ENCODE results near the gene GPC6.
A peak's percentile ranks its signal among the peaks of the same experiment; 100 is the strongest.

Gene GPC6

DNA sequence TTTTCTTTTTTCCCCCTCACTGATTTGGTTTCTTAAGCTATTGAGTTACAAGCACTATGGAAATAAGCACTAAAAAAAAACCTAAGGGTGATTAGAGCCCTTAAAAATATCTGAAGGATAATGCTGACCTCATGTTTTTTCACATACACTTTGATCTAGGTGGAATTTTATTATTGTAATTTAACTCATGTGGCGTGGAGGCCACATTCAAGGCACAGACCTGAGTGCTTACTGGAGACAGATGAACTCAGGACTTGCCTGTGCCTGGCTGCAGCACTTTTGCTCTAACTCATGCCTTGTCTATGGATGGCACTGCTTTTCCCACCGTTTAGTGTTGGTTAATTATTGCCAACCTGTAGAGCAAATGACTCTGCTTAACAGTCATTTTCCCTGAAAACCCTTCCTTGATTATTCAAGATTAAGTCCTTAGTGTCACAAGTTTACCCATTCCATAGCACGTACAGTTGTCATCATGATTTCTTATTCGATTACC lies 541.4 kb downstream of the GPC6 start:
- DNase-seq (ENCODE audit: low spot score) (peak; percentile 84), FAIRE-seq (peak; percentile 91)

GRCh38 chr13:93769101-93769500 lies 542.5 kb downstream of the GPC6 start:
- no peak for FAIRE-seq

GRCh38 chr13:93769607-93770006 lies 543.0 kb downstream of the GPC6 start:
- no peak for FAIRE-seq
- DNase-seq (ENCODE audit: low spot score) = no peak

More at GRCh38 chr13:93769101-93769500, 542.5 kb downstream of the GPC6 start:
- DNase-seq (ENCODE audit: low spot score) = no peak

- no peak for DNase-seq (ENCODE audit: low spot score)
- FAIRE-seq = no peak
These were observed 544.6 kb downstream of the GPC6 start for GRCh38 chr13:93771227-93771626.

DNA sequence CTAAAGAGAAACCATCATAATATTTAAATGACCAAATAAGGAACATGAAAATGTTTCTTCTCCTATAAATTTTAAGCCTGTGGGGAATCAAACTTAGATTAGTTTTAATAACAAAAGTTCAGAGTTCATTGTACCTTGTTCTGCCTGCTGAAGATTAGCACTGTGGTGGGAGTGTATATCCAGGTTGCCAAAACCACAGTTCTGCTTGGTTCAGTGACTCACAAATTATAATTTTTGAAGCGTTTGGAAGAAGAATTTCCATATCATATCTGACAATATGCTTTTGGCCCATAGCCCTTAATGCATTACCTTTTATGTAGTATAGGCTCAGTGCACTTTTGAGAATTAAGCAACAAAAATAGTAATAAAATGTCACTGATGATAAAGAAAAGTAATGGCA lies 545.2 kb downstream of the GPC6 start:
- no peak for DNase-seq (ENCODE audit: low spot score)
- peak; percentile 77 for FAIRE-seq

DNA sequence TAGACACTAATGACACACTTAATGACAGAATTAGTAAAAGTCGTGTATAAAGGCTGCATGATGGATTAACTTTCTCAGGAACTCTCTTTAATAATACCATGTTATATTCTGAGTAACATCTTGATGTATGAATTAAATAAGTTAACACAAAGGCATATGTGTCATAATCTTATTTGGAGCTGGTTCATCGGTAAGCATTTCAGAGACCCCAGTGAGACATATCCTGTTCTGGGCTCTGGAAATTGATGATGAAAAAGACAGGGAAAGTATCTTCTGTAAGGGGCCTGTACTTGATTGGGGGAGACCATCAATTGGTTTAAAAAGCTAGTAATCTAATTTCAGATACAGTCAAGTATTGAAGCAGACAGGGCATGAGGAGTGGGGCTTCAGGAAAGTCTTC lies 547.9 kb downstream of the GPC6 start:
- no peak for FAIRE-seq
- DNase-seq (ENCODE audit: low spot score) = no peak

- FAIRE-seq = no peak
- no peak for DNase-seq (ENCODE audit: low spot score)
These were observed 548.4 kb downstream of the GPC6 start for GRCh38 chr13:93775027-93775426.

DNA sequence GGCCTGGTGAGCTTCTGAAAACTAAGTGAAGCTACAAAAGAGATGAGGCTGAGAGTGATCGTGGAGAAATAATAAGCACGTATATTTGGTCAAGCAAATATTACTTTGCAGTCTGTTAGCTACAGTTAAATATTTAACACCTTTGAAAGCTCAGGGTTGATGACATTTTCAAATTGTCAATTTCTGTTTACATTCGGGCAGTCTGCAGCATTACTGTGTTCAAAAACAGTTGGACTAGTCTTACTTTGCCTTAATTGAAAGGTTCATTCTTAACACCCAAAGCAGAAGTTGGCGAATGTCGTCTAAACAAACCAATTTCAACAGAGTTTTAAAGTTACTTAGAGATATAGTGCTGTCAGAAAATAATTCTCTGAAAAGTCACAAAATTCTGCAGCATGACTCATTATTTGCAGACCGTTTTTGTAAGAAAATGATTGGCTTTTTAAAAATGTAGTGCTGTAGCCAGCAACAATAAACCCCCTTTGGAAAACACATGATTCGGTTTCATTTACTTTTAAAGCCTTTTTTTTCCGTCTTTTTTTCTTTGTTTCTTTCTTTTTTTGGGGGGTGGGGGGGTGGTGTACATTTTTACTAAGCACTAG lies 549.0 kb downstream of the GPC6 start:
- FAIRE-seq = peak; percentile 63
- peak; percentile 49 for DNase-seq (ENCODE audit: low spot score)

DNA sequence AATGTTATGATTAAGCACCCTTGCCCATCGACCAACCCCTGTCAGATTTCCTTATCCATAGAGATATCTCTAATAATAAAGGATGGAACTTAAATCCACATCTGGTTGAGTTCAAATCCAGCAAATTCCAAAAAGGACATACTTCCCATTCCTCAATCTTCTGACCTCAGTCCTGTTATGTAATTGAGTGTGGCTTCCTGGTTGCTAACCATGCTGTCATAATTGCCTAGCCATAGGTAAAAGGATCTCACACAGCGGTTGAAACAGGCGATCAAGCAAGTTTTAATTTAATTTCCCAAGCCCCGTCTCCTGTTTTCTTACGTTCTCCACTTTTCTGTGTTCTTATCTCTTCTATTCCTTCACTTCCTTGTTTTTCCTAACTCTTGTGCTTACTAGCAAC lies 550.3 kb downstream of the GPC6 start:
- DNase-seq (ENCODE audit: low spot score) = peak; percentile 57
- no peak for FAIRE-seq

GRCh38 chr13:93777504-93777903 lies 550.9 kb downstream of the GPC6 start:
- DNase-seq (ENCODE audit: low spot score) (no peak), FAIRE-seq (no peak)

- FAIRE-seq (no peak), DNase-seq (ENCODE audit: low spot score) (no peak)
These were observed 551.9 kb downstream of the GPC6 start for GRCh38 chr13:93778548-93778947.

- DNase-seq (ENCODE audit: low spot score) (no peak), FAIRE-seq (no peak)
These were observed 557.6 kb downstream of the GPC6 start for GRCh38 chr13:93784191-93784590.

DNA sequence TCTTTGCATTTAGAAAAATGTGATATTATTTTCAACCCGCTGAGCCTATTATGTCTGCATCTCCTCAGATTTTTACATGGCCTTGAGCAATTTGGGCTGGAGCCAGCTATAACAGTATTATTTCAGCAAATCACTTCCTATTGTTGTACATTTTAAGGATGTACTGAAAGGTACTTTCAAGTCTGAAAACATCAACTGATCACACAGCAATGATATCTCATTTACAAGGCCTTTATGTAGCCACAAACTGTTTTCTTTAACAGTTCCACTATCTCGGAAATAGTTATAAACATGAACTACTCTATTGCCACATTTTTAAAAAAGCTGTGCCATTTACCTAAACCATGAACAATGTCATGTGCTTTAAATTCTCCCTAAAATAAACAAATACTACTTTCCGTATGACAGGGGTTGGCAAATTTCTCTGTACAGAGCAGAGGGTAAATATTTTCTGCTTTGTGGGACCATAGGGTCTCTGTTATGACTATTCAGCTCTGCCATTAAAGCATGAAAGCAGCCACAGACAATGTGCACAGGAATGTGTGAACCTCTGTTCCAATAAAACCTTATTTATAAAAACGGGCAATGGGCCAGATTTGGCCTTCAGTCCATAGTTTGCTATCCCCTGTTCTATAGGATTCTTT lies 560.4 kb downstream of the GPC6 start:
- FAIRE-seq = no peak

GRCh38 chr13:93788456-93788855 lies 561.8 kb downstream of the GPC6 start:
- FAIRE-seq = no peak
- DNase-seq (ENCODE audit: low spot score) = no peak

More for the DNA sequence above, 560.4 kb downstream of the GPC6 start:
- no peak for DNase-seq (ENCODE audit: low spot score)

GRCh38 chr13:93789058-93789457 lies 562.5 kb downstream of the GPC6 start:
- no peak for DNase-seq (ENCODE audit: low spot score)
- FAIRE-seq = no peak

DNA sequence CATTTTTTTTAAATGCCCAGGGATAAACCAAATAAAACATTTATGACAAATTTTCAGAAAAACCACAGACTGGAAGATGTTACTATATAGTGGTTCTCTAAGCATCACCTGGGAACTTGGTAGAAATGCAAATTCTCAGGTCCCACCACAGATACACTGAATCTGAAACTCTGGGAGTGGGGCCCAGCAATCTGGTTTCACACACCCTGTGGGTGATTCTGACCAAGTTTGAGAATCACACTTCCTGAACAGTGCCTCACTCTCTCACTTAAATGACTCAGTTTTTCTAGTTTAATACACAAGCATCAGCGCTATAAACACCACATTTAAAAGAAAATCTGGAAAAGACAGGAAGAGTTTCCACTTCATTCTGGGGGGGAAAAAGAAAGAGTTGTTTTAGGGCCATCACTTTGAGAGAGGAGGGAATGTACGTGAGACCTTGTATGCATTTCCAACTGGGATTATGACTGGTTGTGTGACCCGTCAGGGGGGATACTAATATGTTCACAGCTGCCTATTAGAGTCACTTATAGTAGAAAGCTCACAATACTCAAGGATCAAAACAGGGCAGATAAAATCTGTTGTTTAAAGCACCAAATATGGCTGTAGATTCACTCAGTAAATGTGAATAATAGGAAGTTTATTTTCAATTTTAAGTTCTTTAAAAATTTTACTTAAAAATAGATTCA lies 567.7 kb downstream of the GPC6 start:
- FAIRE-seq (no peak), DNase-seq (ENCODE audit: low spot score) (no peak)

GRCh38 chr13:93797463-93797862 lies 570.9 kb downstream of the GPC6 start:
- FAIRE-seq (no peak), DNase-seq (ENCODE audit: low spot score) (no peak)

DNA sequence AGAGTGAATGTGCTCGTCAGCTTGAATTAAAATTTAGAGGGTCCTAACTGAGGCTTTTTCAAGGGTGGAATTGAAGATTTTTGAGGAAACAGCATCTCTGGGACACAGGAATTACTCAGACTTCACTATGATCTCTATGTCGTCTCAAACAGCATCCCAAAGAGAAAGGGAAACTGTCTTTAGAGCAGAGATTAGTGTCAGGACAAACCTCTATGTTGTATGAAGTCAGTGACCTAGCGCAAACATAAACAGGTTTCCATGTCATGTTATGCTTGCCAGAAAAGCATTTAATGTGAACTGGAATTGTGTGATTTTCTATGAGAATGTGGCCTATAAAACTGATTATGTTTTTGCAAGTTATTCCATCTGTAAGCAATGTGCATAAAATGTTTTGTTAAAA lies 573.7 kb downstream of the GPC6 start:
- no peak for DNase-seq (ENCODE audit: low spot score)
- FAIRE-seq = no peak

- FAIRE-seq (no peak), DNase-seq (ENCODE audit: low spot score) (no peak)
These were observed 579.1 kb downstream of the GPC6 start for GRCh38 chr13:93805736-93806135.

GRCh38 chr13:93806861-93807260 lies 580.3 kb downstream of the GPC6 start:
- FAIRE-seq = no peak
- no peak for DNase-seq (ENCODE audit: low spot score)

- DNase-seq (ENCODE audit: low spot score) (no peak), FAIRE-seq (no peak)
These were observed 583.7 kb downstream of the GPC6 start for GRCh38 chr13:93810264-93810663.

DNA sequence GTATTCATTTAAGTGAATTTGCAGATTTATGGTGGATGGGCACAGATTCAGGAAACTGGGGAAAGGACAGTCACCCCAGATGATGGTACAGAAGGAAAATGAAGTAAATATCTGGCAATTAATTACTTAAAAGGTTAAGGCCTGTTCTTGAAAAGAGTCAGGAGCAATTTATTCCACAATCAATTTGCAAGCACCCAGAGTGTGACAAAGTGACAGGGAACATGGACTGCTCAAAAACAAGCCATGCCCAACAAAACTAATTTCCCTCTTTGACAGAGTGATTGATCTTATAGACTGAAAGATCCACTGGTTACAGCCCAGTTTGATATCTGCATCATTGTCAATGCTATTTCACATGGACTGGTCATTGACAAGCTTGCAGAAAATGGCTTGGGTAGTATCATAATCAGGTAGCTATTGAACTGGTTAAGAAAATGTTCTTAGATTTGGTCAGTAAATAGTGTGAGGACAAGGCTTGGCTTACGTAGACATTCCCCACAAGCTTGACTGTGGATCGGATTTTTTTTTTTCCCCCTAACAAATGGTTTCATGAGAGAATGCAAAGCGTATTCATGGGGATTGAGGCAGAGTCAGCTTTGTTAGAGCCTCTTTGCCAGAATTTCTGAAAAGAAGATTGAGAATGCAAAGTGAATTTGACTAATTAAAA lies 584.6 kb downstream of the GPC6 start:
- DNase-seq (ENCODE audit: low spot score) (no peak), FAIRE-seq (no peak)

Measured in RCC 7860 (cell line).